ENCODE measurements around the gene ARHGEF5.

The ARHGEF5 gene

GRCh38 chr7:144428431-144428830 lies 73.2 kb downstream of the ARHGEF5 start:
- DNase-seq (ENCODE audit: low read depth in 2 of 2): no peak

Data from stimulated activated CD4-positive, alpha-beta T cell treated with anti-CD3 and anti-CD28 coated beads, Interleukin-15, amount 100 ng/mL, for 48 hours (primary cell).